DOHH2 (cell line): ENCODE measurements around the gene ELAVL1.

ENCODE experiments used
- EZH2phosphoT487 ChIP-seq: fragments of 200-600 bp; sonication (generic); IDR thresholded peaks from 2 replicates; pipeline ENCODE4 v1.6.1; 2017; ENCODE audit warnings: borderline replicate concordance, mild to moderate bottlenecking, antibody characterized with exemption, low read length, moderate library complexity, mixed read lengths
- TF ChIP-seq, protein P1 (sequence below): fragments of 200-600 bp; sonication (generic); IDR thresholded peaks from one replicate; pipeline ENCODE4 v1.5.1; 2014; ENCODE audit warnings: antibody characterized with exemption, mild to moderate bottlenecking, low read depth, low read length; ENCODE audit not compliant: poor library complexity, severe bottlenecking

DNA sequence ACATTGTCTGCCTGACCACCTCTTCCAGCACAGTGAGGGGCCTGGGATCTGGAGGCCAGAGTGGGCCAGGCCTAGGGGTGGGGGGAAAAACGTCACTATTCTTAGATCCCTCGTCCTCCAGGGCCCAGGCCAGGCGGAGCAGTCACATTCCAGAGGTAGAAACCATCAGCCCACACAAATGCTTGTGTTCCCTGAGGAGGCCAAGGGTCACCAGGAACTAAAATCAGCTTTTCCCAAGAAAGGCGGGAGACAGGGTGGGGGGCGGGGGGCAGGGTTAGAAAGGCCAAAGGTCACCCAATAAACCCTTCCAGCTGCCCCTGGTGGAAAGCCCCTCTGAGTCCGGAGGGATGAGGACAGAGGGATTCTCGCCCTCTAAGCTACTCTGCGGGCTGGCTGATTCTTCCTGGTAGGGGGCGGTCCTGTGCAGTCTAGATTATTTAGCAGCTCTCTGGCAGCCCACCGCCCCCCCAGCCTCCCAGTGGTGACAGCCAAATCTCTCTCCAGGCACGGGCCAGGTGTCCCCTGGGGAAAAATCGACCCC is 23.6 kb upstream of the ELAVL1 start:
- TF ChIP-seq, protein P1, sequence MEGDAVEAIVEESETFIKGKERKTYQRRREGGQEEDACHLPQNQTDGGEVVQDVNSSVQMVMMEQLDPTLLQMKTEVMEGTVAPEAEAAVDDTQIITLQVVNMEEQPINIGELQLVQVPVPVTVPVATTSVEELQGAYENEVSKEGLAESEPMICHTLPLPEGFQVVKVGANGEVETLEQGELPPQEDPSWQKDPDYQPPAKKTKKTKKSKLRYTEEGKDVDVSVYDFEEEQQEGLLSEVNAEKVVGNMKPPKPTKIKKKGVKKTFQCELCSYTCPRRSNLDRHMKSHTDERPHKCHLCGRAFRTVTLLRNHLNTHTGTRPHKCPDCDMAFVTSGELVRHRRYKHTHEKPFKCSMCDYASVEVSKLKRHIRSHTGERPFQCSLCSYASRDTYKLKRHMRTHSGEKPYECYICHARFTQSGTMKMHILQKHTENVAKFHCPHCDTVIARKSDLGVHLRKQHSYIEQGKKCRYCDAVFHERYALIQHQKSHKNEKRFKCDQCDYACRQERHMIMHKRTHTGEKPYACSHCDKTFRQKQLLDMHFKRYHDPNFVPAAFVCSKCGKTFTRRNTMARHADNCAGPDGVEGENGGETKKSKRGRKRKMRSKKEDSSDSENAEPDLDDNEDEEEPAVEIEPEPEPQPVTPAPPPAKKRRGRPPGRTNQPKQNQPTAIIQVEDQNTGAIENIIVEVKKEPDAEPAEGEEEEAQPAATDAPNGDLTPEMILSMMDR: no peak
- no peak for TF ChIP-seq EZH2phosphoT487
